Measurements from ENCODE around the gene MYL10. TPM values are rescaled to one million over a fixed set of nuclear protein-coding genes. Genes with fewer than 3 reads are reported as not detected.

MYL10 gene
- total and polyA plus RNA-seq, 2 experiments from 2014 or later = 1.3 TPM; not detected in 1

DNA sequence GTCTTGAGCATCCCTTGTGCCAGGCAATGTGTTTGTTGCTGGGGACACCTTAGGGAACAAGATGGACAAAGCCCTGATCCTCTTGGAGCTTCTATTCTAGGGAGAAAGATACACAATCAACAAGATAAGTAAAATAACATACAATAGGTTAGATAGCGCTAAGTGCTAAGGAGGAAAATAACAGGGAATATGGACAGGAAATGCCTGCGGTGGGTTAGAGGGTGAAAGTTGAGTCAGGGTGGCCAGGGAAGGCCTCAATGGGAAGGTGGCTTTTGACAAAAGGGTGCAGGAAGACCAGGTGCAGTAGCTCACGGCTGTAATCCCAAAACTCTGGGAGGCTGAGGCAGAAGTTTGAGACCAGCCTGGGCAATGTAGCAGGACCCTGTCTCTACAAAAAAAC is 38.3 kb upstream of the MYL10 start:
- Histone ChIP-seq H4K20me1 (replicated peaks; ENCODE audit: insufficient read depth) (no peaks in the 10 kb centered on the region), H3K27ac (ENCODE audit: low read depth) (no peak overlapping the region), H3K27me3 (ENCODE audit: insufficient read depth) (no peaks in the 10 kb centered on the region), H3K36me3 (ENCODE audit: insufficient read depth) (no peaks in the 10 kb centered on the region), H3F3A (replicated peaks; ENCODE audit: low read depth) (no peaks in the 10 kb centered on the region), H2AFZ (no peak overlapping the region), H3K79me2 (replicated peaks; ENCODE audit: insufficient read depth) (no peaks in the 10 kb centered on the region), H3K4me1 (ENCODE audit: insufficient read depth) (peaks cover 13% of the 10 kb centered on the region), H3K4me3 (no peak overlapping the region), H3K4me2 (no peak overlapping the region), H3K9me2 (ENCODE audit: insufficient read depth) (no peaks in the 10 kb centered on the region)
- no peak overlapping the region for H3K4me3 Mint-ChIP-seq
- TF ChIP-seq ZNF114 (CRISPR knock-in tag; IDR thresholded peaks at IDR 0.05) (no peak), STAT1 (IDR thresholded peaks at IDR 0.05; ENCODE audit: unreplicated experiment) (no peak), JUNB (IDR thresholded peaks at IDR 0.05; ENCODE audit: unreplicated experiment) (no peak), POLR2AphosphoS5 (IDR thresholded peaks at IDR 0.05; ENCODE audit: low read depth) (no peak), EZH2phosphoT487 (IDR thresholded peaks at IDR 0.05; ENCODE audit: unreplicated experiment) (no peak), ZNF331 (CRISPR knock-in tag; IDR thresholded peaks at IDR 0.05; ENCODE audit: low read depth) (no peak), NANOG (IDR thresholded peaks at IDR 0.05; ENCODE audit: borderline replicate concordance) (no peak), CREB1 (CRISPR knock-in tag; IDR thresholded peaks at IDR 0.05; ENCODE audit: low read depth) (no peak)
- TF ChIP-seq, protein P1, sequence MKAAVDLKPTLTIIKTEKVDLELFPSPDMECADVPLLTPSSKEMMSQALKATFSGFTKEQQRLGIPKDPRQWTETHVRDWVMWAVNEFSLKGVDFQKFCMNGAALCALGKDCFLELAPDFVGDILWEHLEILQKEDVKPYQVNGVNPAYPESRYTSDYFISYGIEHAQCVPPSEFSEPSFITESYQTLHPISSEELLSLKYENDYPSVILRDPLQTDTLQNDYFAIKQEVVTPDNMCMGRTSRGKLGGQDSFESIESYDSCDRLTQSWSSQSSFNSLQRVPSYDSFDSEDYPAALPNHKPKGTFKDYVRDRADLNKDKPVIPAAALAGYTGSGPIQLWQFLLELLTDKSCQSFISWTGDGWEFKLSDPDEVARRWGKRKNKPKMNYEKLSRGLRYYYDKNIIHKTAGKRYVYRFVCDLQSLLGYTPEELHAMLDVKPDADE (IDR thresholded peaks at IDR 0.05) = no peak
- TF ChIP-seq, protein P2, sequence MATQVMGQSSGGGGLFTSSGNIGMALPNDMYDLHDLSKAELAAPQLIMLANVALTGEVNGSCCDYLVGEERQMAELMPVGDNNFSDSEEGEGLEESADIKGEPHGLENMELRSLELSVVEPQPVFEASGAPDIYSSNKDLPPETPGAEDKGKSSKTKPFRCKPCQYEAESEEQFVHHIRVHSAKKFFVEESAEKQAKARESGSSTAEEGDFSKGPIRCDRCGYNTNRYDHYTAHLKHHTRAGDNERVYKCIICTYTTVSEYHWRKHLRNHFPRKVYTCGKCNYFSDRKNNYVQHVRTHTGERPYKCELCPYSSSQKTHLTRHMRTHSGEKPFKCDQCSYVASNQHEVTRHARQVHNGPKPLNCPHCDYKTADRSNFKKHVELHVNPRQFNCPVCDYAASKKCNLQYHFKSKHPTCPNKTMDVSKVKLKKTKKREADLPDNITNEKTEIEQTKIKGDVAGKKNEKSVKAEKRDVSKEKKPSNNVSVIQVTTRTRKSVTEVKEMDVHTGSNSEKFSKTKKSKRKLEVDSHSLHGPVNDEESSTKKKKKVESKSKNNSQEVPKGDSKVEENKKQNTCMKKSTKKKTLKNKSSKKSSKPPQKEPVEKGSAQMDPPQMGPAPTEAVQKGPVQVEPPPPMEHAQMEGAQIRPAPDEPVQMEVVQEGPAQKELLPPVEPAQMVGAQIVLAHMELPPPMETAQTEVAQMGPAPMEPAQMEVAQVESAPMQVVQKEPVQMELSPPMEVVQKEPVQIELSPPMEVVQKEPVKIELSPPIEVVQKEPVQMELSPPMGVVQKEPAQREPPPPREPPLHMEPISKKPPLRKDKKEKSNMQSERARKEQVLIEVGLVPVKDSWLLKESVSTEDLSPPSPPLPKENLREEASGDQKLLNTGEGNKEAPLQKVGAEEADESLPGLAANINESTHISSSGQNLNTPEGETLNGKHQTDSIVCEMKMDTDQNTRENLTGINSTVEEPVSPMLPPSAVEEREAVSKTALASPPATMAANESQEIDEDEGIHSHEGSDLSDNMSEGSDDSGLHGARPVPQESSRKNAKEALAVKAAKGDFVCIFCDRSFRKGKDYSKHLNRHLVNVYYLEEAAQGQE (IDR thresholded peaks at IDR 0.05; ENCODE audit: unreplicated experiment) = no peak
- TF ChIP-seq, protein P3, sequence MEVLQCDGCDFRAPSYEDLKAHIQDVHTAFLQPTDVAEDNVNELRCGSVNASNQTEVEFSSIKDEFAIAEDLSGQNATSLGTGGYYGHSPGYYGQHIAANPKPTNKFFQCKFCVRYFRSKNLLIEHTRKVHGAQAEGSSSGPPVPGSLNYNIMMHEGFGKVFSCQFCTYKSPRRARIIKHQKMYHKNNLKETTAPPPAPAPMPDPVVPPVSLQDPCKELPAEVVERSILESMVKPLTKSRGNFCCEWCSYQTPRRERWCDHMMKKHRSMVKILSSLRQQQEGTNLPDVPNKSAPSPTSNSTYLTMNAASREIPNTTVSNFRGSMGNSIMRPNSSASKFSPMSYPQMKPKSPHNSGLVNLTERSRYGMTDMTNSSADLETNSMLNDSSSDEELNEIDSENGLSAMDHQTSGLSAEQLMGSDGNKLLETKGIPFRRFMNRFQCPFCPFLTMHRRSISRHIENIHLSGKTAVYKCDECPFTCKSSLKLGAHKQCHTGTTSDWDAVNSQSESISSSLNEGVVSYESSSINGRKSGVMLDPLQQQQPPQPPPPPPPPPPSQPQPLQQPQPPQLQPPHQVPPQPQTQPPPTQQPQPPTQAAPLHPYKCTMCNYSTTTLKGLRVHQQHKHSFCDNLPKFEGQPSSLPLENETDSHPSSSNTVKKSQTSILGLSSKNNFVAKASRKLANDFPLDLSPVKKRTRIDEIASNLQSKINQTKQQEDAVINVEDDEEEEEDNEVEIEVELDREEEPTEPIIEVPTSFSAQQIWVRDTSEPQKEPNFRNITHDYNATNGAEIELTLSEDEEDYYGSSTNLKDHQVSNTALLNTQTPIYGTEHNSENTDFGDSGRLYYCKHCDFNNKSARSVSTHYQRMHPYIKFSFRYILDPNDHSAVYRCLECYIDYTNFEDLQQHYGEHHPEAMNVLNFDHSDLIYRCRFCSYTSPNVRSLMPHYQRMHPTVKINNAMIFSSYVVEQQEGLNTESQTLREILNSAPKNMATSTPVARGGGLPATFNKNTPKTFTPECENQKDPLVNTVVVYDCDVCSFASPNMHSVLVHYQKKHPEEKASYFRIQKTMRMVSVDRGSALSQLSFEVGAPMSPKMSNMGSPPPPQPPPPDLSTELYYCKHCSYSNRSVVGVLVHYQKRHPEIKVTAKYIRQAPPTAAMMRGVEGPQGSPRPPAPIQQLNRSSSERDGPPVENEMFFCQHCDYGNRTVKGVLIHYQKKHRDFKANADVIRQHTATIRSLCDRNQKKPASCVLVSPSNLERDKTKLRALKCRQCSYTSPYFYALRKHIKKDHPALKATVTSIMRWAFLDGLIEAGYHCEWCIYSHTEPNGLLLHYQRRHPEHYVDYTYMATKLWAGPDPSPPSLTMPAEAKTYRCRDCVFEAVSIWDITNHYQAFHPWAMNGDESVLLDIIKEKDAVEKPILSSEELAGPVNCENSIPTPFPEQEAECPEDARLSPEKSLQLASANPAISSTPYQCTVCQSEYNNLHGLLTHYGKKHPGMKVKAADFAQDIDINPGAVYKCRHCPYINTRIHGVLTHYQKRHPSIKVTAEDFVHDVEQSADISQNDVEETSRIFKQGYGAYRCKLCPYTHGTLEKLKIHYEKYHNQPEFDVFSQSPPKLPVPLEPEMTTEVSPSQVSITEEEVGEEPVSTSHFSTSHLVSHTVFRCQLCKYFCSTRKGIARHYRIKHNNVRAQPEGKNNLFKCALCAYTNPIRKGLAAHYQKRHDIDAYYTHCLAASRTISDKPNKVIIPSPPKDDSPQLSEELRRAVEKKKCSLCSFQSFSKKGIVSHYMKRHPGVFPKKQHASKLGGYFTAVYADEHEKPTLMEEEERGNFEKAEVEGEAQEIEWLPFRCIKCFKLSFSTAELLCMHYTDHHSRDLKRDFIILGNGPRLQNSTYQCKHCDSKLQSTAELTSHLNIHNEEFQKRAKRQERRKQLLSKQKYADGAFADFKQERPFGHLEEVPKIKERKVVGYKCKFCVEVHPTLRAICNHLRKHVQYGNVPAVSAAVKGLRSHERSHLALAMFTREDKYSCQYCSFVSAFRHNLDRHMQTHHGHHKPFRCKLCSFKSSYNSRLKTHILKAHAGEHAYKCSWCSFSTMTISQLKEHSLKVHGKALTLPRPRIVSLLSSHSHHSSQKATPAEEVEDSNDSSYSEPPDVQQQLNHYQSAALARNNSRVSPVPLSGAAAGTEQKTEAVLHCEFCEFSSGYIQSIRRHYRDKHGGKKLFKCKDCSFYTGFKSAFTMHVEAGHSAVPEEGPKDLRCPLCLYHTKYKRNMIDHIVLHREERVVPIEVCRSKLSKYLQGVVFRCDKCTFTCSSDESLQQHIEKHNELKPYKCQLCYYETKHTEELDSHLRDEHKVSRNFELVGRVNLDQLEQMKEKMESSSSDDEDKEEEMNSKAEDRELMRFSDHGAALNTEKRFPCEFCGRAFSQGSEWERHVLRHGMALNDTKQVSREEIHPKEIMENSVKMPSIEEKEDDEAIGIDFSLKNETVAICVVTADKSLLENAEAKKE (CRISPR knock-in tag; IDR thresholded peaks at IDR 0.05) = no peak
- TF ChIP-seq, protein P4, sequence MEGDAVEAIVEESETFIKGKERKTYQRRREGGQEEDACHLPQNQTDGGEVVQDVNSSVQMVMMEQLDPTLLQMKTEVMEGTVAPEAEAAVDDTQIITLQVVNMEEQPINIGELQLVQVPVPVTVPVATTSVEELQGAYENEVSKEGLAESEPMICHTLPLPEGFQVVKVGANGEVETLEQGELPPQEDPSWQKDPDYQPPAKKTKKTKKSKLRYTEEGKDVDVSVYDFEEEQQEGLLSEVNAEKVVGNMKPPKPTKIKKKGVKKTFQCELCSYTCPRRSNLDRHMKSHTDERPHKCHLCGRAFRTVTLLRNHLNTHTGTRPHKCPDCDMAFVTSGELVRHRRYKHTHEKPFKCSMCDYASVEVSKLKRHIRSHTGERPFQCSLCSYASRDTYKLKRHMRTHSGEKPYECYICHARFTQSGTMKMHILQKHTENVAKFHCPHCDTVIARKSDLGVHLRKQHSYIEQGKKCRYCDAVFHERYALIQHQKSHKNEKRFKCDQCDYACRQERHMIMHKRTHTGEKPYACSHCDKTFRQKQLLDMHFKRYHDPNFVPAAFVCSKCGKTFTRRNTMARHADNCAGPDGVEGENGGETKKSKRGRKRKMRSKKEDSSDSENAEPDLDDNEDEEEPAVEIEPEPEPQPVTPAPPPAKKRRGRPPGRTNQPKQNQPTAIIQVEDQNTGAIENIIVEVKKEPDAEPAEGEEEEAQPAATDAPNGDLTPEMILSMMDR (conservative IDR thresholded peaks at IDR 0.05; ENCODE audit: low read depth in 2 of 2) = no peak
- H3K9me3 Mint-ChIP-seq = peaks cover 19% of the 10 kb centered on the region
- H3K27ac Mint-ChIP-seq = no peak overlapping the region; the same call in 1 of the 2 replicates
- DNase-seq (ENCODE audit: low spot score) = no peak
- H3K4me1 Mint-ChIP-seq = peaks cover 12% of the 10 kb centered on the region
- ATAC-seq = no peak
- peaks cover 4% of the 10 kb centered on the region; the same call in 2 of the 3 replicates for H3K36me3 Mint-ChIP-seq (ENCODE audit: low read depth)
- H3K27me3 Mint-ChIP-seq (ENCODE audit: insufficient read depth, low read depth, poor library complexity) = peaks cover 7% of the 10 kb centered on the region

Measured in GM23338 (cell line).